Measurements from ENCODE around the gene DPY19L1. TPM values are rescaled to one million over a fixed set of nuclear protein-coding genes. Genes with fewer than 3 reads are reported as not detected.
"Not testable (repeated sequence)": the region's sequence is repeated elsewhere in the genome, so short reads cannot be mapped to it uniquely, and the experiment has no call there.

Gene DPY19L1
- total and polyA plus RNA-seq, 3 donors from 2014 or later, result 40.2 to 63.8 (median 53.4) TPM

GRCh38 chr7:35003679-35004303 lies 33.5 kb downstream of the DPY19L1 start:
- 86 to 88% methylated on average over 7 of the region's 7 CpGs for WGBS, 2 donors
- intact Hi-C loops (cut with DNase I; ENCODE audit: low total_unique reads), result no loop called here
- no peak for DNase-seq
- Histone ChIP-seq H3K4me3 (no peak overlapping the region), H3K9me3 (no peaks in the 10 kb centered on the region), H3K4me1 (no peaks in the 10 kb centered on the region), H3K27ac (no peak overlapping the region), H3K36me3 (ENCODE audit: low read depth, missing control alignments) (no peaks in the 10 kb centered on the region), H3K27me3 (no peaks in the 10 kb centered on the region)
- TF ChIP-seq POLR2A (IDR thresholded peaks at IDR 0.05) (no peak), CTCF (IDR thresholded peaks at IDR 0.05) (no peak)

- 88 to 91% methylated on average over 1 of the region's 1 CpG for WGBS, 2 donors
- intact Hi-C loops (cut with DNase I; ENCODE audit: low total_unique reads), result not testable (repeated sequence)
These were observed 34.1 kb downstream of the DPY19L1 start for GRCh38 chr7:35003177-35003650.

GRCh38 chr7:34998335-34998734 lies 39.0 kb downstream of the DPY19L1 start:
- intact Hi-C loops (cut with DNase I; ENCODE audit: low total_unique reads); H3K4me1 ChIP-seq; H3K36me3 ChIP-seq (ENCODE audit: low read depth, missing control alignments); H3K4me3 ChIP-seq; H3K27ac ChIP-seq; H3K27me3 ChIP-seq; H3K9me3 ChIP-seq; DNase-seq: not testable (repeated sequence)
- WGBS, 2 donors, result 67 to 86% methylated on average over 6 of the region's 6 CpGs

More at GRCh38 chr7:35003177-35003650, 34.1 kb downstream of the DPY19L1 start:
- not testable (repeated sequence) for H3K4me1 ChIP-seq; H3K4me3 ChIP-seq; H3K9me3 ChIP-seq; H3K27ac ChIP-seq; DNase-seq; H3K27me3 ChIP-seq; H3K36me3 ChIP-seq (ENCODE audit: low read depth, missing control alignments)

- not testable (repeated sequence) for H3K27ac ChIP-seq; H3K36me3 ChIP-seq (ENCODE audit: low read depth, missing control alignments)
These were observed 40.7 kb downstream of the DPY19L1 start for GRCh38 chr7:34996423-34997090.

GRCh38 chr7:34995757-34996156 lies 41.5 kb downstream of the DPY19L1 start:
- Histone ChIP-seq H3K27ac (no peak overlapping the region), H3K4me1 (no peaks in the 10 kb centered on the region), H3K9me3 (no peaks in the 10 kb centered on the region), H3K27me3 (no peaks in the 10 kb centered on the region), H3K4me3 (no peak overlapping the region), H3K36me3 (ENCODE audit: low read depth, missing control alignments) (no peaks in the 10 kb centered on the region)
- DNase-seq, result no peak
- WGBS, 2 donors, result 84% methylated on average over 7 of the region's 7 CpGs
- TF ChIP-seq POLR2A (IDR thresholded peaks at IDR 0.05) (no peak), CTCF (IDR thresholded peaks at IDR 0.05) (no peak)
- intact Hi-C loops (cut with DNase I; ENCODE audit: low total_unique reads), result no loop called here

More at GRCh38 chr7:34996423-34997090, 40.7 kb downstream of the DPY19L1 start:
- H3K27me3 ChIP-seq; H3K4me1 ChIP-seq; H3K4me3 ChIP-seq; intact Hi-C loops (cut with DNase I; ENCODE audit: low total_unique reads); H3K9me3 ChIP-seq; DNase-seq: not testable (repeated sequence)
- 90 to 91% methylated on average over 3 to 5 of the region's 5 CpGs for WGBS, 2 donors

- intact Hi-C loops (cut with DNase I; ENCODE audit: low total_unique reads), result no loop called here
- Histone ChIP-seq H3K27me3 (no peaks in the 10 kb centered on the region), H3K4me1 (no peaks in the 10 kb centered on the region), H3K9me3 (no peaks in the 10 kb centered on the region), H3K27ac (no peak overlapping the region), H3K4me3 (no peak overlapping the region), H3K36me3 (ENCODE audit: low read depth, missing control alignments) (no peaks in the 10 kb centered on the region)
- WGBS, 2 donors, result 81 to 84% methylated on average over 12 of the region's 12 CpGs
- TF ChIP-seq POLR2A (IDR thresholded peaks at IDR 0.05), result no peak
- TF ChIP-seq CTCF (IDR thresholded peaks at IDR 0.05), result no peak
- DNase-seq, result no peak
These were observed 45.1 kb downstream of the DPY19L1 start for GRCh38 chr7:34991938-34992840.

GRCh38 chr7:34988442-34989125 lies 48.7 kb downstream of the DPY19L1 start:
- H3K4me1 ChIP-seq; H3K36me3 ChIP-seq (ENCODE audit: low read depth, missing control alignments); intact Hi-C loops (cut with DNase I; ENCODE audit: low total_unique reads); H3K27me3 ChIP-seq; H3K4me3 ChIP-seq; H3K9me3 ChIP-seq; H3K27ac ChIP-seq; DNase-seq: not testable (repeated sequence)
- WGBS, 2 donors, result 88 to 93% methylated on average over 2 of the region's 2 CpGs

GRCh38 chr7:34985155-34985554 lies 52.1 kb downstream of the DPY19L1 start:
- DNase-seq; H3K4me3 ChIP-seq; intact Hi-C loops (cut with DNase I; ENCODE audit: low total_unique reads); H3K4me1 ChIP-seq; H3K9me3 ChIP-seq; H3K27ac ChIP-seq; H3K27me3 ChIP-seq; H3K36me3 ChIP-seq (ENCODE audit: low read depth, missing control alignments): not testable (repeated sequence)
- 85 to 87% methylated on average over 3 of the region's 3 CpGs for WGBS, 2 donors
